ENCODE data around the gene CEP70. TPM values are rescaled to one million over a fixed set of nuclear protein-coding genes. Genes with fewer than 3 reads are reported as not detected.
"Not testable (repeated sequence)": the region's sequence is repeated elsewhere in the genome, so short reads cannot be mapped to it uniquely, and the experiment has no call there.

CEP70 gene
- total and polyA plus RNA-seq, 9 donors, result 16.7 to 35.0 (median 19.7) TPM

DNA sequence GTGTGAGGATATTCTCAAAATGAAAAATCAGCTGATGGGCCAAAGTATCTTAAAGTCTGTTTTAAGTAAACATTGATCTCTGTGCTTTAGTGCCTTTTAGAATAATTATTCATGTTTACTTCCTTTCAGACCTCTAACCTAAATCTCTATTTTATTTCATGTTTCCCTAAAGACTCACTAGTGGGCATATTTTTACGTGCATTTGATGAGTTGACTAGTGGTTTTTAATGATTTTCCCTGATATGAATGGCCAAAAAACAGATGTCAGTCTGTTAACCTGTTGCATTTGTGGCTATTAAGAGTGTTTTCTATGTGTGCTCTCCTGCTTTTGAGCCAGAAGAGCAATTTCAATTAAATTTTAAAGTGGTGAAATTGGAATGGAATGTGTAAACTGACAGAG lies 21.4 kb upstream of the CEP70 start:
- no peak overlapping the region for H3K27ac ChIP-seq (ENCODE audit: low read length)
- no peaks in the 10 kb centered on the region for H3K27me3 ChIP-seq (ENCODE audit: control insufficient read depth, insufficient read depth, low read length)
- no peaks in the 10 kb centered on the region for H3K4me1 ChIP-seq (ENCODE audit: control insufficient read depth, insufficient read depth, low read length)
- H3K9me3 ChIP-seq (replicated peaks; ENCODE audit: control insufficient read depth, low read depth, low read length), result no peaks in the 10 kb centered on the region
- no peak overlapping the region for H3K4me3 ChIP-seq (ENCODE audit: low read length)
- WGBS (ENCODE audit: insufficient coverage), result no CpG with 5 or more reads among the region's 1 CpG
- no peaks in the 10 kb centered on the region for H3K36me3 ChIP-seq (ENCODE audit: control insufficient read depth, insufficient read depth, low read length)
- DNase-seq, result no peak

GRCh38 chr3:138609898-138610266 lies 15.8 kb upstream of the CEP70 start:
- Histone ChIP-seq H3K4me1 (ENCODE audit: control insufficient read depth, insufficient read depth, low read length) (peaks cover 8% of the 10 kb centered on the region), H3K36me3 (ENCODE audit: control insufficient read depth, insufficient read depth, low read length) (no peaks in the 10 kb centered on the region), H3K27me3 (ENCODE audit: control insufficient read depth, insufficient read depth, low read length) (no peaks in the 10 kb centered on the region), H3K4me3 (ENCODE audit: low read length) (peak overlapping the region; percentile 64), H3K27ac (ENCODE audit: low read length) (no peak overlapping the region), H3K9me3 (replicated peaks; ENCODE audit: control insufficient read depth, low read depth, low read length) (no peaks in the 10 kb centered on the region)
- DNase-seq, result no peak
- WGBS (ENCODE audit: insufficient coverage), result 83% methylated on average over 1 of the region's 6 CpGs

DNA sequence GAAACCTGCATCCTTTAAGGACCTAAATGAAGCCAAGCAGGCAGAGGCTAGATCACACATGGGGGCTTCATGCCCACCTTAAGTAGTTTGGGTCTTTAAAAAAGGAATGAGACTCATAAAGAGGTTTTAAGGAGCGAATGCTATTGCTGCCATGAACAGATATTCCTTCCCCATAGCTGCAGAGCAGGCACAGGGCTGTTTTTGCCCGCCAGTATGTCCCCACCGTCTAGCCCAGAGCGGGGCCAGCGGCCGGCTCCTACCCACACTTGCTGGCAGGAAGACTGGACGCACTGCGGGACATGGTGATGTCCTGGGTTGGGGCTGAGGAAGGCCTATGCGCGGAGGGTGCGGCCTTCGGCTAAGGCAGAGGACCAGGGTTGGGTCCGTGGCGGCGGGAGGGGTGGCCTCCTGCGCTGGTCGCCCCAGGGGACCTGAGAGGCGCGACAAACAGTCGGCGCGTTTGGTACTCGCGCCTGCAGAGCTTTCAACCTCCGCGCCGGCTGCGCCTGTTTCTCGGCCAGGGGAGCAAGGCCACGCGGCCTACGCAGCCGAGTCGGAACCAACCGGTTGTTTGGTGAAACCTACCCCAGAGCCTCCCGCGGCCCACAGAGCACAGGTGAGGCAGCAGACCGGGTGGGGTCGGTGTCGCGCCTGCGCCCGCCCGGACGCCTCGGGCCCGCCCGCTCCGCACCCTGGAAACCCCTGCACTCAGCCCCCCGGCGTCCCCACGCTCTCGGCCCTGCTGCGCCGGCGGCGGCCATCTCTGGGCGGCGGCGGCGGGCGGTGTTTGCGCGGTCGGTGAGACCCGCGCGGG lies 14.5 kb upstream of the CEP70 start, which contains the start of gene FAIM:
FAIM (plus strand) TSS at position 450 of the 814 bp plus-strand sequence. CDS start 10,956 bp downstream, outside the sequence.
- H3K9me3 ChIP-seq (replicated peaks; ENCODE audit: control insufficient read depth, low read depth, low read length), result no peaks in the 10 kb centered on the region
- H3K27ac ChIP-seq (ENCODE audit: low read length), result peak within 1 kb of the TSS; percentile 83
- no peaks in the 10 kb centered on the region for H3K27me3 ChIP-seq (ENCODE audit: control insufficient read depth, insufficient read depth, low read length)
- H3K4me3 ChIP-seq (ENCODE audit: low read length), result peak within 1 kb of the TSS; percentile 64
- no peaks in the 10 kb centered on the region for H3K36me3 ChIP-seq (ENCODE audit: control insufficient read depth, insufficient read depth, low read length)
- H3K4me1 ChIP-seq (ENCODE audit: control insufficient read depth, insufficient read depth, low read length), result peaks cover 8% of the 10 kb centered on the region
- DNase-seq, result peak; percentile 83
- WGBS (ENCODE audit: insufficient coverage), result 1% methylated on average over 65 of the region's 68 CpGs

GRCh38 chr3:138604106-138604595 lies 10.1 kb upstream of the CEP70 start:
- not testable (repeated sequence) for H3K4me1 ChIP-seq (ENCODE audit: control insufficient read depth, insufficient read depth, low read length); H3K27ac ChIP-seq (ENCODE audit: low read length); H3K4me3 ChIP-seq (ENCODE audit: low read length); DNase-seq; H3K9me3 ChIP-seq (replicated peaks; ENCODE audit: control insufficient read depth, low read depth, low read length); H3K36me3 ChIP-seq (ENCODE audit: control insufficient read depth, insufficient read depth, low read length); H3K27me3 ChIP-seq (ENCODE audit: control insufficient read depth, insufficient read depth, low read length)
- WGBS (ENCODE audit: insufficient coverage), result 100% methylated on average over 2 of the region's 5 CpGs

GRCh38 chr3:138601661-138602060 lies 7.6 kb upstream of the CEP70 start:
- not testable (repeated sequence) for H3K9me3 ChIP-seq (replicated peaks; ENCODE audit: control insufficient read depth, low read depth, low read length); H3K27me3 ChIP-seq (ENCODE audit: control insufficient read depth, insufficient read depth, low read length); H3K4me1 ChIP-seq (ENCODE audit: control insufficient read depth, insufficient read depth, low read length); DNase-seq; H3K27ac ChIP-seq (ENCODE audit: low read length); H3K36me3 ChIP-seq (ENCODE audit: control insufficient read depth, insufficient read depth, low read length); H3K4me3 ChIP-seq (ENCODE audit: low read length)
- WGBS (ENCODE audit: insufficient coverage), result 100% methylated on average over 1 of the region's 2 CpGs

DNA sequence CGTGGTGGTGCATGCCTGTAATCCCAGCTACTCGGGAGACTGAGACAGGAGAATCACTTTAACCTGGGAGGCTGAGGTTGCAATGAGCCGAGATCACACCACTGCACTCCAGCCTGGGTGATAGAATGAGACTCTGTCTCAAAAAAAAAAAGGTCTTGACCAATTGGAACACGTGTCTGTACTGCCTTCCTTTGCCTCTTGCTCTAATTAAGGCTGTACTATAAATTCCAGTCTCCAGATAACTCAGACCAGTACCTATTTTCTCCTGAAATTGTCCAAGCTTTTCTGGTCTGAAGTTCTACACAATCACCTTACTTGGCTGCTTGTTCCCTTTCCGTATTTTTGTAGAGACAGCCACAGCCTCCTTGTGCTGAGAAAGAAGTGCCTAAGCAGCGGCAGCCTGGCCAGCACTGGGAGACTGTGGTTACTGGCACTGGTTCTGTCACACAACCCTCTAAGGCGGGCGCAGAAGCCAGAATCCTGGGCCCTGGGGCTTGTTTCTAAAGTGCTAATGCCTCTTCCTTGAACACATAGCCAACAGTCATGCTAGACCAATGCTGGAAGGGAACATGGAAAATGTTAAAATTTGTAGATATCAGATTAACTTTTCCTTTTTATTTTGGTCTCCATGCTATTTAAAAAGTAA lies 6.2 kb upstream of the CEP70 start:
- H3K27me3 ChIP-seq (ENCODE audit: control insufficient read depth, insufficient read depth, low read length), result no peaks in the 10 kb centered on the region
- H3K4me1 ChIP-seq (ENCODE audit: control insufficient read depth, insufficient read depth, low read length), result no peaks in the 10 kb centered on the region
- H3K36me3 ChIP-seq (ENCODE audit: control insufficient read depth, insufficient read depth, low read length), result no peaks in the 10 kb centered on the region
- 72% methylated on average over 6 of the region's 8 CpGs for WGBS (ENCODE audit: insufficient coverage)
- no peak overlapping the region for H3K27ac ChIP-seq (ENCODE audit: low read length)
- no peaks in the 10 kb centered on the region for H3K9me3 ChIP-seq (replicated peaks; ENCODE audit: control insufficient read depth, low read depth, low read length)
- no peak overlapping the region for H3K4me3 ChIP-seq (ENCODE audit: low read length)
- no peak for DNase-seq

- no peaks in the 10 kb centered on the region for H3K9me3 ChIP-seq (replicated peaks; ENCODE audit: control insufficient read depth, low read depth, low read length)
- H3K36me3 ChIP-seq (ENCODE audit: control insufficient read depth, insufficient read depth, low read length), result no peaks in the 10 kb centered on the region
- H3K4me3 ChIP-seq (ENCODE audit: low read length), result no peak overlapping the region
- H3K27me3 ChIP-seq (ENCODE audit: control insufficient read depth, insufficient read depth, low read length), result no peaks in the 10 kb centered on the region
- WGBS (ENCODE audit: insufficient coverage), result 100% methylated on average over 1 of the region's 3 CpGs
- H3K4me1 ChIP-seq (ENCODE audit: control insufficient read depth, insufficient read depth, low read length), result peaks cover 4% of the 10 kb centered on the region
- DNase-seq, result no peak
- H3K27ac ChIP-seq (ENCODE audit: low read length), result no peak overlapping the region
Measured at GRCh38 chr3:138598534-138598933, 4.5 kb upstream of the CEP70 start.

- H3K4me1 ChIP-seq (ENCODE audit: control insufficient read depth, insufficient read depth, low read length); H3K27ac ChIP-seq (ENCODE audit: low read length); H3K27me3 ChIP-seq (ENCODE audit: control insufficient read depth, insufficient read depth, low read length); DNase-seq; H3K36me3 ChIP-seq (ENCODE audit: control insufficient read depth, insufficient read depth, low read length); H3K4me3 ChIP-seq (ENCODE audit: low read length); H3K9me3 ChIP-seq (replicated peaks; ENCODE audit: control insufficient read depth, low read depth, low read length): not testable (repeated sequence)
- no CpG with 5 or more reads among the region's 6 CpGs for WGBS (ENCODE audit: insufficient coverage)
Measured at GRCh38 chr3:138597186-138597976, 3.3 kb upstream of the CEP70 start.

DNA sequence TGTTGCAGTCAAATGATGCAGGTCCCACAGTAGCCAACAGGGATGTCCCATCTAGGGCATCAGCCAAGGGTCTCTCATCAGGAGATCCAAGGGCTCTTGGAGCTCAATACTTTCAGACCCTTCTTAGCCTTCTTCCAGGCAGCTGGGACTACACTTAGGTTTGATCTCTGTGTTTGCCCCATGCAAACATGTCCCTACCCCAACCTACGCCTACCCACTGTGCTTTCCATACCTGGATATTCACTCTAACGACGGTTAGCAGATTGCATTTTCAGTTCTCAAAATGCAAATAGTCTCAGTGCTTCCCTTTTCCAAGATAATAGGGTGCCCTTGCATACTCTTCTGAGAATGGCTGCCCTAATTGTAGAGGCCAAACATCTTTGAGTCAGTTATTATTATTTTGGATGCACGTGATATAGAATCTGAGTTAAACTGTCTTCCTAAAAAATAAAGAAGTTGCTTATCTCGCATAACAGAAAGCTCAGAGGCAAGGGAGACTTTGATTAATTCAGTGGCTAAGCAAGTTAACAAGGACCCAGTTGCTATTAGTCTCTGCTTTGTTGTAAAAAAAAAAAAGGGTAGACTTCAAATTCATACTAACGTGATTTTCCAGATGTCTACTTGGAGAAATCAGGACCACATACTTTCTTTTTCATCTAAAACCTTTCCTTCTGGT lies 1.0 kb upstream of the CEP70 start:
- no peaks in the 10 kb centered on the region for H3K36me3 ChIP-seq (ENCODE audit: control insufficient read depth, insufficient read depth, low read length)
- peaks cover 6% of the 10 kb centered on the region for H3K4me1 ChIP-seq (ENCODE audit: control insufficient read depth, insufficient read depth, low read length)
- DNase-seq, result no peak
- H3K4me3 ChIP-seq (ENCODE audit: low read length), result no peak overlapping the region
- H3K27ac ChIP-seq (ENCODE audit: low read length), result no peak overlapping the region
- 41% methylated on average over 3 of the region's 6 CpGs for WGBS (ENCODE audit: insufficient coverage)
- H3K27me3 ChIP-seq (ENCODE audit: control insufficient read depth, insufficient read depth, low read length), result no peaks in the 10 kb centered on the region
- no peaks in the 10 kb centered on the region for H3K9me3 ChIP-seq (replicated peaks; ENCODE audit: control insufficient read depth, low read depth, low read length)
